ENCODE results near the gene MANF. TPM values are rescaled to one million over a fixed set of nuclear protein-coding genes. Genes with fewer than 3 reads are reported as not detected.
"Not testable (repeated sequence)": the region's sequence is repeated elsewhere in the genome, so short reads cannot be mapped to it uniquely, and the experiment has no call there.

The MANF gene
- total RNA-seq, 1 donor from 2014 or later = 37.6 TPM

DNA sequence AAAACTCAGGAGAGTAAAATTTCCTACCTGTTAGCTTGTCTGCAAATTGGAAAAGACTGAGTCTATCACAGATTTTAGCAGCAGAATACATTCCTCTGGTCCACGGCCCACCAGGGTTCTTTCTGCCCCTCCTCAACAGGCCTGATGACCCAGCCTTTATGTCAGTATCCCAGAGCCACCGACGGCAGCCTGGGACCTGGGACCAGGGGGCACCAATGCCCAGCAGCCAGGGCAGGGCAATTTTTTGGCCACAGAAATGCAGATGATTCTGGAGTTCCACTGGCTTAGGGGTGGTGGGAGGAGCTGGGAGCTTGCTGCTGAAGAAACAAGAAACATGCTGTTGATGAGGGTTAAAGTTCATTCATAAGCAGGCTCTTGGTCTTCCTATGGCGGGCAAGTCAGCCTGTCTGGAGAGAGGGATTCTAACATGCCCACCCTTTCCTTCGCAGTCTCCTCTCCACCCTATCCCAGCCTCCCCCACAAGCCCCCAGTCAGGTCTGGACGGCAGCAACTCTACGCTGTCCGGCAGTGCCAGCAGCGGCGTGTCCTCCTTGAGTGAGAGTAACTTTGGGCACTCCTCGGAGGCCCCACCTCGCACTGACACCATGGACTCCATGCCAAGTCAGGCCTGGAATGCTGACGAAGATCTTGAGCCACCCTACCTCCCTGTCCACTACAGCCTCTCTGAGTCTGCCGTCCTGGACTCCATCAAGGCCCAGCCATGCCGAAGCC, 4.3 kb upstream of the MANF start:
- no peak overlapping the region for H3K9ac ChIP-seq (ENCODE audit: low read depth in 1 of 3, low read length in 3 of 3)
- no peak overlapping the region for H3K27ac ChIP-seq (ENCODE audit: low read depth, low read length)
- H3K4me1 ChIP-seq (ENCODE audit: control insufficient read depth in 3 of 3, insufficient read depth in 3 of 3, low read length in 3 of 3) = peaks cover 9 to 14% (median 9%) of the 10 kb centered on the region in 3 donors
- H3K36me3 ChIP-seq (ENCODE audit: control insufficient read depth in 3 of 3, insufficient read depth in 3 of 3, low read length in 3 of 3) = peaks cover 0 to 2% (median 0%) of the 10 kb centered on the region in 3 donors
- no peaks in the 10 kb centered on the region for H3K9me3 ChIP-seq (ENCODE audit: control insufficient read depth in 3 of 3, low read length in 3 of 3)
- no peaks in the 10 kb centered on the region for H3K27me3 ChIP-seq (ENCODE audit: control insufficient read depth in 3 of 3, insufficient read depth in 3 of 3, low read length in 3 of 3)
- H3K4me3 ChIP-seq (ENCODE audit: low read length in 3 of 3) = no peak overlapping the region

DNA sequence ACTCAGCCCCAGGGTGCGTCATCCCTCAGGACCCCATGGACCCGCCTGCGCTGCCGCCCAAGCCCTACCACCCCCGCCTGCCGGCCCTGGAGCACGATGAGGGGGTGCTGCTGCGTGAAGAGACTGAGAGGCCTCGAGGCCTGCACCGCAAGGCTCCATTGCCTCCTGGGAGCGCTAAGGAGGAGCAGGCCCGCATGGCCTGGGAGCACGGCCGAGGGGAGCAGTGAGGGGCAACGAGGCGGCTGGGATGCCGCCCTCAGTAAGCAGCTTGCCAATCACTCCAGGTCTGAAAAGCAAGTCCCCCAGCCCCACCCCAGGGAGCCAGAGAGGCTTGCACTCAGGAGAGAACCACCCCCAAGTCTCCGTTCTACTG, 3.8 kb upstream of the MANF start:
- Histone ChIP-seq H3K4me3 (ENCODE audit: low read length in 3 of 3) (no peak overlapping the region), H3K36me3 (ENCODE audit: control insufficient read depth in 3 of 3, insufficient read depth in 3 of 3, low read length in 3 of 3) (peaks cover 0 to 2% (median 0%) of the 10 kb centered on the region in 3 donors), H3K27me3 (ENCODE audit: control insufficient read depth in 3 of 3, insufficient read depth in 3 of 3, low read length in 3 of 3) (no peaks in the 10 kb centered on the region), H3K9me3 (ENCODE audit: control insufficient read depth in 3 of 3, low read length in 3 of 3) (no peaks in the 10 kb centered on the region), H3K27ac (ENCODE audit: low read depth, low read length) (no peak overlapping the region), H3K4me1 (ENCODE audit: control insufficient read depth in 3 of 3, insufficient read depth in 3 of 3, low read length in 3 of 3) (peaks cover 14 to 20% (median 15%) of the 10 kb centered on the region in 3 donors), H3K9ac (ENCODE audit: low read depth in 1 of 3, low read length in 3 of 3) (no peak overlapping the region)

DNA sequence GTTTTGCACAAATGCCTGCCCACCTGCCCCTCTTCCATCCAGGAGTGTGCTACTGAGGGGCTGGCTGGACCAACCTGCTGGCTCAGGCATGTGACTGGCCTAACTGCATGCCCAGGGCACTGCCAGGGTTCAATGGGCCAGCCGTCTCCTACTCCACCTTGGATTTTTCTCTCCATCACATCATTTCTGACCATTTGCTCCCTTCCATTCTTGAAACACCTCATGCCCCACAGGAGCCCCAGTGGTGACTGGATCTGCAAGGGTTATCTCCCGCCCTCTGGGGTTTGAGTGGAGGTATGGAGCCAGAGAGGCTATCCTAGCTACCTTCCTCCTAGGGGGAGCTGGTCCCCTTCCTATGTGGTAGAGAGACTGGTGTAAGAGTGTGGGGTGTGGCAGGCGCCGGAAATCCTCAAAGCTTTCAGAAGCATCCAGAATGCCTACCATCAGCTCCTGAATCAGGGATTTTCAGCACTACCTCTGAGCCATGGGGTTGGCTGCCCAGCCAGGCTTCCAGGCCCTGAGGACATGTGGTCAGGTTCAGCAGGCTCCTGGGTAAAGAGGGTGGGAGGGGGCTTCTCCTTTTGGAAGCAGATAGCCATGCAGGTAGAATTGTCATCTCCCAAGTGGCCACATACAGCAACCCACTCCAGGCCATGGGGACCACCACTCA, 2.9 kb upstream of the MANF start:
- H3K27ac ChIP-seq (ENCODE audit: low read depth, low read length) = no peak overlapping the region
- peaks cover 0 to 2% (median 2%) of the 10 kb centered on the region in 3 donors for H3K36me3 ChIP-seq (ENCODE audit: control insufficient read depth in 3 of 3, insufficient read depth in 3 of 3, low read length in 3 of 3)
- no peak overlapping the region for H3K9ac ChIP-seq (ENCODE audit: low read depth in 1 of 3, low read length in 3 of 3)
- H3K27me3 ChIP-seq (ENCODE audit: control insufficient read depth in 3 of 3, insufficient read depth in 3 of 3, low read length in 3 of 3) = no peaks in the 10 kb centered on the region
- peaks cover 21 to 26% (median 21%) of the 10 kb centered on the region in 3 donors for H3K4me1 ChIP-seq (ENCODE audit: control insufficient read depth in 3 of 3, insufficient read depth in 3 of 3, low read length in 3 of 3)
- H3K4me3 ChIP-seq (ENCODE audit: low read length in 3 of 3) = no peak overlapping the region
- H3K9me3 ChIP-seq (ENCODE audit: control insufficient read depth in 3 of 3, low read length in 3 of 3) = no peaks in the 10 kb centered on the region

GRCh38 chr3:51382947-51383578, 2.0 kb upstream of the MANF start:
- Histone ChIP-seq H3K36me3 (ENCODE audit: control insufficient read depth in 3 of 3, insufficient read depth in 3 of 3, low read length in 3 of 3) (peaks cover 6 to 9% (median 8%) of the 10 kb centered on the region in 3 donors), H3K4me3 (ENCODE audit: low read length in 3 of 3) (no peak overlapping the region), H3K9ac (ENCODE audit: low read depth in 1 of 3, low read length in 3 of 3) (no peak overlapping the region), H3K9me3 (ENCODE audit: control insufficient read depth in 3 of 3, low read length in 3 of 3) (no peaks in the 10 kb centered on the region), H3K27ac (ENCODE audit: low read depth, low read length) (no peak overlapping the region), H3K4me1 (ENCODE audit: control insufficient read depth in 3 of 3, insufficient read depth in 3 of 3, low read length in 3 of 3) (peaks cover 25 to 35% (median 27%) of the 10 kb centered on the region in 3 donors), H3K27me3 (ENCODE audit: control insufficient read depth in 3 of 3, insufficient read depth in 3 of 3, low read length in 3 of 3) (no peaks in the 10 kb centered on the region)

DNA sequence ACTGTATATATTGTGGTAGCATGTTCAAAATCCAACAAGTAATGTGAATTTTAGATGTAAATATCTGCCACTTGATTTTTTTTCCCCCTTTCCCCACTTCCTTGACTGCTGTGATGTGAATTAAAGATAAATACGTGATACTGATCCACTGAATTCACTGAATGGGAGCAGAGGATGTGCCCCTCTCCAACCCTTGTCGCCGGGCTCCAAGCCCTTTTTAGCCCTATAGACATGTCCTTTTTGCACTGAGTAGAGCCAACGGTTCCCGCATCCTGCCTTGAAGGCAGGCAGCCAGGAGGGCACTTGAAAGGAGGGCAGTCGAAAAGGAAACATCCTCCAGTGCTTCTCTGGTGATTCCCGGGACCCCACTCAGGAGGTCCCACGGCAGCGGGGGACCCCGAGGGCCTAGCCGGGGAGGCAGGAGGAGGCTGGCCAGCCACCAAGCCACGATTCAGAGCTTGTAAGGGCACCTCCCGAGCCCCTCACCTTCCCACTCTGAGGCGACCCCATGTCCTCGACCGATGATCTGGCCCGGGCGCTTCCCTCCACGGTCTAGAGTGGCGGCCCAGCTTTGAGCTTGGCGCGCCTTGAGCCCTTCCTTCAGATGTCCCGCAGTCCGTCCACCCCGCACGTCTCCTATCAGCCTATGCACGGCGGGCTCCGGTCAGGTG, 901 bp upstream of the MANF start:
- Histone ChIP-seq H3K27me3 (ENCODE audit: control insufficient read depth in 3 of 3, insufficient read depth in 3 of 3, low read length in 3 of 3) (no peaks in the 10 kb centered on the region), H3K9ac (ENCODE audit: low read depth in 1 of 3, low read length in 3 of 3) (peak overlapping the region; percentile 97 to 99 (median 98)), H3K27ac (ENCODE audit: low read depth, low read length) (peak overlapping the region; percentile 95), H3K36me3 (ENCODE audit: control insufficient read depth in 3 of 3, insufficient read depth in 3 of 3, low read length in 3 of 3) (peaks cover 12 to 20% (median 17%) of the 10 kb centered on the region in 3 donors), H3K4me3 (ENCODE audit: low read length in 3 of 3) (peak overlapping the region; percentile 93 to 99 (median 94)), H3K4me1 (ENCODE audit: control insufficient read depth in 3 of 3, insufficient read depth in 3 of 3, low read length in 3 of 3) (peaks cover 25 to 40% (median 27%) of the 10 kb centered on the region in 3 donors), H3K9me3 (ENCODE audit: control insufficient read depth in 3 of 3, low read length in 3 of 3) (no peaks in the 10 kb centered on the region)

DNA sequence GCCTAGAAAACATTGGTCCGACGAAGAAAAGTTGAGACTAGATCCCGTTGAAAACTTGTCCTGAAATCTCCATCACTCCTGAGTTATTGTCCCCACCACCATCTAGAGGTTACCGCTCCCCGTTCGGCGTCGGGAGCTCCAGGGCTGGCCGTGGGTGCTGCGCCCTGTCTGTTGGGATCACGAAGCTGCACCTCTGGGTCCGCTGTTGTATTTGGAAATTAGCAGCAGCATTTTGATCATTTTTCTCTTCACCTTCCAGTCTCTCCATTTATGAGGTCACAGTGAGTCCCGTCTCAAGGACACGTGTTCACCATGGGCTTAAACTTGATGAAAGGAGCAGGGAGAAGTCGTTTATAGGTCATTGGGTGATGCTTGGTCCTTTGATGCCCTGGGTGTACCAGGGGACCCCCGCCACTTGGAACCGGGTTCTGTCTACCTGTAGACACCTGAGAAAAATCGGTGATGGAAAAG, 565 bp downstream of the MANF start:
- Histone ChIP-seq H3K27ac (ENCODE audit: low read depth, low read length) (peak overlapping the region; percentile 95), H3K27me3 (ENCODE audit: control insufficient read depth in 3 of 3, insufficient read depth in 3 of 3, low read length in 3 of 3) (no peaks in the 10 kb centered on the region), H3K9me3 (ENCODE audit: control insufficient read depth in 3 of 3, low read length in 3 of 3) (no peaks in the 10 kb centered on the region), H3K4me1 (ENCODE audit: control insufficient read depth in 3 of 3, insufficient read depth in 3 of 3, low read length in 3 of 3) (peaks cover 33 to 54% (median 37%) of the 10 kb centered on the region in 3 donors), H3K9ac (ENCODE audit: low read depth in 1 of 3, low read length in 3 of 3) (peak overlapping the region; percentile 75 to 99 (median 81)), H3K4me3 (ENCODE audit: low read length in 3 of 3) (peak overlapping the region; percentile 79 to 94 (median 82)), H3K36me3 (ENCODE audit: control insufficient read depth in 3 of 3, insufficient read depth in 3 of 3, low read length in 3 of 3) (peaks cover 12 to 21% (median 17%) of the 10 kb centered on the region in 3 donors)

GRCh38 chr3:51386159-51386851, 1.2 kb downstream of the MANF start:
- H3K4me3 ChIP-seq (ENCODE audit: low read length in 3 of 3) = peak overlapping the region; percentile 79 to 94 (median 82)
- peaks cover 12 to 21% (median 17%) of the 10 kb centered on the region in 3 donors for H3K36me3 ChIP-seq (ENCODE audit: control insufficient read depth in 3 of 3, insufficient read depth in 3 of 3, low read length in 3 of 3)
- H3K27me3 ChIP-seq (ENCODE audit: control insufficient read depth in 3 of 3, insufficient read depth in 3 of 3, low read length in 3 of 3) = no peaks in the 10 kb centered on the region
- peak overlapping the region; percentile 75 to 99 (median 81) for H3K9ac ChIP-seq (ENCODE audit: low read depth in 1 of 3, low read length in 3 of 3)
- peak overlapping the region; percentile 2 for H3K27ac ChIP-seq (ENCODE audit: low read depth, low read length)
- peaks cover 35 to 56% (median 39%) of the 10 kb centered on the region in 3 donors for H3K4me1 ChIP-seq (ENCODE audit: control insufficient read depth in 3 of 3, insufficient read depth in 3 of 3, low read length in 3 of 3)
- no peaks in the 10 kb centered on the region for H3K9me3 ChIP-seq (ENCODE audit: control insufficient read depth in 3 of 3, low read length in 3 of 3)

- Histone ChIP-seq H3K9ac (ENCODE audit: low read depth in 1 of 3, low read length in 3 of 3) (peak overlapping the region in 1 of 3 donors; percentile 43), H3K9me3 (ENCODE audit: control insufficient read depth in 3 of 3, low read length in 3 of 3) (no peaks in the 10 kb centered on the region), H3K4me1 (ENCODE audit: control insufficient read depth in 3 of 3, insufficient read depth in 3 of 3, low read length in 3 of 3) (peaks cover 36 to 59% (median 39%) of the 10 kb centered on the region in 3 donors), H3K36me3 (ENCODE audit: control insufficient read depth in 3 of 3, insufficient read depth in 3 of 3, low read length in 3 of 3) (peaks cover 12 to 21% (median 17%) of the 10 kb centered on the region in 3 donors), H3K4me3 (ENCODE audit: low read length in 3 of 3) (no peak overlapping the region), H3K27me3 (ENCODE audit: control insufficient read depth in 3 of 3, insufficient read depth in 3 of 3, low read length in 3 of 3) (no peaks in the 10 kb centered on the region), H3K27ac (ENCODE audit: low read depth, low read length) (no peak overlapping the region)
These were observed 1.8 kb downstream of the MANF start for GRCh38 chr3:51386852-51387229.

DNA sequence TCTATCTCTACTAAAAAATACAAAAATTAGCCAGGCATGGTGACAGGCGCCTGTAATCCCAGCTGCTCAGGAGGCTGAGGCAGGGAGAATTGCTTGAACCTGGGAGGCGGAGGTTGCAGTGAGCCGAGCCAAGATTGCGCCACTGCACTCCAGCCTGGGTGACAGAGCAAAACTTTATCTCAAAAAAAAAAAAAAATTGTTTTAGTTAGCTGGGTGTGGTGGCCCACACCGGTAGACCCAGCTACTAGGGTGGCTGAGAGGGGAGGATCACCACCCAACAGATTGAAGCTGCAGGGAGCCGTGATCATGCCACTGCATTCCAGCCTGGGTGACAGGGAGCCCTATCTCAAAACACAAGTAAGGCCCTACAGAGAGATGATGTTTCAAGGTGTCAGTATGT, 2.2 kb downstream of the MANF start:
- not testable (repeated sequence) for H3K27ac ChIP-seq (ENCODE audit: low read depth, low read length)

More for the DNA sequence above, 2.2 kb downstream of the MANF start:
- Histone ChIP-seq H3K36me3 (ENCODE audit: control insufficient read depth in 3 of 3, insufficient read depth in 3 of 3, low read length in 3 of 3) (peaks cover 12 to 22% (median 18%) of the 10 kb centered on the region in 3 donors), H3K9ac (ENCODE audit: low read depth in 1 of 3, low read length in 3 of 3) (peak overlapping the region in 1 of 3 donors; percentile 47), H3K4me1 (ENCODE audit: control insufficient read depth in 3 of 3, insufficient read depth in 3 of 3, low read length in 3 of 3) (peaks cover 41 to 63% (median 43%) of the 10 kb centered on the region in 3 donors)
- not testable (repeated sequence) for H3K4me3 ChIP-seq (ENCODE audit: low read length in 3 of 3); H3K27me3 ChIP-seq (ENCODE audit: control insufficient read depth in 3 of 3, insufficient read depth in 3 of 3, low read length in 3 of 3); H3K9me3 ChIP-seq (ENCODE audit: control insufficient read depth in 3 of 3, low read length in 3 of 3)
